PFSK-1 (cell line): ENCODE measurements around the gene SGCA.

Source experiments
- FOXP2 ChIP-seq: optimal IDR thresholded peaks from 2 replicates; pipeline ENCODE3; 2011; ENCODE audit warnings: borderline replicate concordance, control low read depth, inconsistent platforms; ENCODE audit not compliant: insufficient read depth; ENCODE audit errors: extremely low read length, extremely low read depth
- POLR2AphosphoS5 ChIP-seq: IDR thresholded peaks from 2 replicates; pipeline ENCODE4 v1.6.1; 2012; ENCODE audit warnings: low read depth, mild to moderate bottlenecking, control low read depth, low read length, moderate library complexity
- REST ChIP-seq, 2 experiments: IDR thresholded peaks; 2 replicates each; pipeline versions ENCODE4 v1.6.1 to v1.8.0; 2011 to 2012; ENCODE audit warnings: low read depth in 2 of 2, low read length in 2 of 2, control low read depth in 1 of 2, inconsistent platforms in 1 of 2, mild to moderate bottlenecking in 1 of 2, moderate library complexity in 1 of 2; ENCODE audit not compliant: insufficient read depth in 1 of 2
- SIN3A ChIP-seq: IDR thresholded peaks from 2 replicates; pipeline ENCODE4 v1.6.1; 2012; ENCODE audit warnings: mild to moderate bottlenecking, low read length, moderate library complexity, borderline replicate concordance; ENCODE audit not compliant: insufficient read depth
- TAF1 ChIP-seq: IDR thresholded peaks from 2 replicates; pipeline ENCODE4 v1.6.1; 2012; ENCODE audit warnings: low read length, control low read depth, borderline replicate concordance; ENCODE audit not compliant: insufficient read depth

SGCA gene

GRCh38 chr17:50151937-50152547 is 13.8 kb upstream of the SGCA start:
- TF ChIP-seq FOXP2: peak; percentile 54
- TF ChIP-seq POLR2AphosphoS5: peak; percentile 36
- no peak for TF ChIP-seq TAF1
- TF ChIP-seq REST (IDR thresholded peaks at IDR 0.05; ENCODE audit: insufficient read depth in 1 of 2, low read depth in 2 of 2, low read length in 2 of 2): 0 out of 4 replicates have a peak, but pooled peaks of 1 of the 2 experiments have one; percentile 48
- TF ChIP-seq SIN3A: peak; percentile 82

- TF ChIP-seq TAF1 (no peak), REST (IDR thresholded peaks at IDR 0.05; ENCODE audit: insufficient read depth in 1 of 2, low read depth in 2 of 2, low read length in 2 of 2) (no peak), POLR2AphosphoS5 (no peak)
These were observed 13.1 kb upstream of the SGCA start for GRCh38 chr17:50152736-50153135.

- TF ChIP-seq FOXP2 (no peak), SIN3A (no peak), TAF1 (no peak), REST (IDR thresholded peaks at IDR 0.05; ENCODE audit: insufficient read depth in 1 of 2, low read depth in 2 of 2, low read length in 2 of 2) (no peak), POLR2AphosphoS5 (no peak)
These were observed 11.9 kb upstream of the SGCA start for GRCh38 chr17:50153650-50154575.

GRCh38 chr17:50154604-50155003 is 11.2 kb upstream of the SGCA start:
- TF ChIP-seq REST (IDR thresholded peaks at IDR 0.05; ENCODE audit: insufficient read depth in 1 of 2, low read depth in 2 of 2, low read length in 2 of 2) (no peak), SIN3A (no peak), FOXP2 (no peak), POLR2AphosphoS5 (no peak), TAF1 (no peak)
